GM23338 (cell line): ENCODE results near the gene PCDHGB1. TPM values are rescaled to one million over a fixed set of nuclear protein-coding genes. Genes with fewer than 3 reads are reported as not detected.

Source experiments
- ATAC-seq: fragments of 200-7000 bp; cut with Tn5 transposase; 3 replicates; pipeline ENCODE4 v1.9.1; 2020
- DNase-seq: peaks from one replicate; pipeline ENCODE4 v3.0.0-alpha.2; 2015; ENCODE audit warnings: low spot score
- H2AFZ ChIP-seq: fragments of 200-600 bp; sonication (generic); 2 replicates; pipeline ENCODE4 v1.8.0; 2016; ENCODE audit warnings: antibody characterized with exemption, mild to moderate bottlenecking, moderate library complexity
- H3F3A ChIP-seq: fragments of 200-600 bp; sonication (generic); replicated peaks from 2 replicates; pipeline ENCODE4 v1.8.0; 2017; ENCODE audit warnings: antibody characterized with exemption, mixed run types, low read depth
- H3K27ac ChIP-seq: fragments of 200-600 bp; sonication (generic); 2 replicates; pipeline ENCODE4 v1.6.1; 2016; ENCODE audit warnings: low read depth
- H3K27me3 ChIP-seq: fragments of 200-600 bp; sonication (generic); 2 replicates; pipeline ENCODE4 v1.8.0; 2016; ENCODE audit warnings: mild to moderate bottlenecking, mixed run types, moderate library complexity; ENCODE audit not compliant: insufficient read depth
- H3K36me3 ChIP-seq: fragments of 200-600 bp; sonication (generic); 2 replicates; pipeline ENCODE4 v1.8.0; 2016; ENCODE audit warnings: mild to moderate bottlenecking; ENCODE audit not compliant: insufficient read depth
- H3K4me1 ChIP-seq: fragments of 200-600 bp; sonication (generic); 2 replicates; pipeline ENCODE4 v1.8.0; 2016; ENCODE audit warnings: mild to moderate bottlenecking, moderate library complexity; ENCODE audit not compliant: insufficient read depth
- H3K4me2 ChIP-seq: fragments of 200-600 bp; sonication (generic); 2 replicates; pipeline ENCODE4 v1.7.1; 2017; ENCODE audit warnings: mixed run types
- H3K4me3 ChIP-seq: fragments of 200-600 bp; sonication (generic); 2 replicates; pipeline ENCODE4 v1.6.1; 2016; ENCODE audit warnings: mixed run types
- H3K79me2 ChIP-seq: fragments of 200-600 bp; sonication (generic); replicated peaks from 2 replicates; pipeline ENCODE4 v1.8.0; 2017; ENCODE audit warnings: mild to moderate bottlenecking; ENCODE audit not compliant: insufficient read depth
- H3K9me2 ChIP-seq: fragments of 200-600 bp; sonication (generic); 2 replicates; pipeline ENCODE4 v1.8.0; 2017; ENCODE audit not compliant: insufficient read depth
- H4K20me1 ChIP-seq: fragments of 200-600 bp; sonication (generic); replicated peaks from 2 replicates; pipeline ENCODE4 v1.8.0; 2017; ENCODE audit warnings: mild to moderate bottlenecking; ENCODE audit not compliant: insufficient read depth
- H3K27ac Mint-ChIP-seq: 2 replicates; pipeline ENCODE4 v1.8.0; 2020; ENCODE audit warnings: inconsistent platforms, mild to moderate bottlenecking, moderate library complexity, mixed read lengths
- H3K27me3 Mint-ChIP-seq: 3 replicates; pipeline ENCODE4 v1.8.0; 2022; ENCODE audit warnings: low read depth, mild to moderate bottlenecking, moderate library complexity, mixed read lengths, inconsistent platforms; ENCODE audit not compliant: insufficient read depth, poor library complexity
- H3K36me3 Mint-ChIP-seq: 3 replicates; pipeline ENCODE4 v1.8.0; 2021; ENCODE audit warnings: low read depth, mild to moderate bottlenecking, inconsistent platforms, moderate library complexity, mixed read lengths
- H3K4me1 Mint-ChIP-seq: 3 replicates; pipeline ENCODE4 v1.8.0; 2020; ENCODE audit warnings: mild to moderate bottlenecking, inconsistent platforms, mixed read lengths
- H3K4me3 Mint-ChIP-seq: 3 replicates; pipeline ENCODE4 v1.8.0; 2021; ENCODE audit warnings: moderate library complexity, mild to moderate bottlenecking, inconsistent platforms, mixed read lengths
- H3K9me3 Mint-ChIP-seq: 3 replicates; pipeline ENCODE4 v1.8.0; 2020; ENCODE audit warnings: moderate library complexity, mild to moderate bottlenecking, inconsistent platforms, mixed read lengths
- CREB1 ChIP-seq: fragments of 250-450 bp; sonication (Bioruptor Pico); IDR thresholded peaks from 2 replicates; pipeline ENCODE4 v1.5.0; 2020; ENCODE audit warnings: low read depth, mild to moderate bottlenecking, moderate library complexity
- CTCF ChIP-seq, 2 experiments: fragments of 200-600 bp in 1 of 2; sonication (generic) in 1 of 2; conservative IDR thresholded peaks; 2 replicates each; pipeline versions ENCODE4 v1.5.1 to v1.6.1; 2016 to 2017; ENCODE audit warnings: antibody characterized with exemption in 2 of 2, low read depth in 2 of 2, mild to moderate bottlenecking in 2 of 2, moderate library complexity in 1 of 2
- EZH2 ChIP-seq: fragments of 200-600 bp; sonication (generic); IDR thresholded peaks from one replicate; pipeline ENCODE4 v1.8.0; 2017; ENCODE audit warnings: antibody characterized with exemption, mild to moderate bottlenecking, low read depth; ENCODE audit not compliant: unreplicated experiment
- EZH2phosphoT487 ChIP-seq: fragments of 200-600 bp; sonication (generic); IDR thresholded peaks from one replicate; pipeline ENCODE4 v1.8.1; 2018; ENCODE audit warnings: antibody characterized with exemption; ENCODE audit not compliant: unreplicated experiment
- JUNB ChIP-seq: IDR thresholded peaks from one replicate; pipeline ENCODE4 v1.6.1; 2016; ENCODE audit warnings: antibody characterized with exemption; ENCODE audit not compliant: unreplicated experiment
- NANOG ChIP-seq: IDR thresholded peaks from 2 replicates; pipeline ENCODE4 v1.6.1; 2016; ENCODE audit warnings: antibody characterized with exemption, borderline replicate concordance
- POLR2AphosphoS5 ChIP-seq: IDR thresholded peaks from 2 replicates; pipeline ENCODE4 v1.6.1; 2016; ENCODE audit warnings: antibody characterized with exemption, low read depth
- STAT1 ChIP-seq: IDR thresholded peaks from one replicate; pipeline ENCODE4 v1.6.1; 2016; ENCODE audit warnings: antibody characterized with exemption; ENCODE audit not compliant: unreplicated experiment
- ZNF331 ChIP-seq: fragments of 250-450 bp; sonication (Bioruptor Pico); IDR thresholded peaks from 2 replicates; pipeline ENCODE4 v1.5.0; 2020; ENCODE audit warnings: low read depth, mild to moderate bottlenecking, moderate library complexity
- polyA plus RNA-seq: library from polyadenylated mRNA; unstranded; fragments of >200 nt; fragmentation: Nextera tagmentation; extraction: Ambion mirVana; gene quantifications from 2 replicates; pipeline ENCODE4 v1.2.1, GENCODE V29; 2016
- total RNA-seq: library from RNA; depleted of rRNA; stranded (reverse); fragments of >200 nt; shearing (Covaris generic); gene quantifications from 2 replicates; pipeline ENCODE4 v1.2.3, GENCODE V29; 2014

Gene PCDHGB1
- total and polyA plus RNA-seq, 2 experiments from 2014 or later: 0.74 to 9.1 TPM

- Histone ChIP-seq H2AFZ (no peak within 1 kb of the TSS), H3K9me2 (no peaks in the 10 kb centered on the region), H3K4me3 (no peak within 1 kb of the TSS), H3K79me2 (no peaks in the 10 kb centered on the region), H3F3A (no peaks in the 10 kb centered on the region), H3K4me1 (no peaks in the 10 kb centered on the region), H3K36me3 (peaks cover under 1% of the 10 kb centered on the region; the same call in 1 of the 2 replicates), H3K4me2 (no peak within 1 kb of the TSS), H3K27me3 (no peaks in the 10 kb centered on the region), H4K20me1 (no peaks in the 10 kb centered on the region), H3K27ac (no peak within 1 kb of the TSS)
- Mint-ChIP-seq H3K4me3 (no peak within 1 kb of the TSS), H3K36me3 (peaks cover 55% of the 10 kb centered on the region), H3K27ac (no peak within 1 kb of the TSS), H3K9me3 (peaks cover 66% of the 10 kb centered on the region), H3K27me3 (peaks cover 9% of the 10 kb centered on the region), H3K4me1 (peaks cover 2% of the 10 kb centered on the region; the same call in 1 of the 3 replicates)
- no peak for TF ChIP-seq JUNB
- TF ChIP-seq CTCF (conservative IDR thresholded peaks at IDR 0.05; ENCODE audit: low read depth in 2 of 2): peak; percentile 55 to 62
- peak; percentile 52 for ATAC-seq
- peak; percentile 77 for DNase-seq
Observed at GRCh38 chr5:141369994-141370848, 20.3 kb downstream of the PCDHGB1 start, which contains the start of gene PCDHGB3. Gene PCDHGB3, plus strand, starts transcription at chr5:141370242. Its CDS starts 153 bp downstream, at chr5:141370395.

GRCh38 chr5:141371572-141372475 lies 21.9 kb downstream of the PCDHGB1 start:
- H3K4me2 ChIP-seq: no peak overlapping the region
- H3K36me3 ChIP-seq: no peaks in the 10 kb centered on the region
- no peak overlapping the region for H3K27ac Mint-ChIP-seq
- H3K27me3 Mint-ChIP-seq: peaks cover 6% of the 10 kb centered on the region
- H3K9me2 ChIP-seq: no peaks in the 10 kb centered on the region
- no peak overlapping the region for H2AFZ ChIP-seq
- H3K27me3 ChIP-seq: no peaks in the 10 kb centered on the region
- no peak overlapping the region for H3K4me3 ChIP-seq
- H3K4me1 ChIP-seq: no peaks in the 10 kb centered on the region
- H3F3A ChIP-seq: no peaks in the 10 kb centered on the region
- no peak overlapping the region for H3K27ac ChIP-seq
- TF ChIP-seq STAT1 (no peak), EZH2 (no peak), CREB1 (CRISPR knock-in tag) (no peak), ZNF331 (CRISPR knock-in tag) (no peak), JUNB (no peak), EZH2phosphoT487 (no peak), CTCF (conservative IDR thresholded peaks at IDR 0.05; ENCODE audit: low read depth in 2 of 2) (no peak), NANOG (no peak), POLR2AphosphoS5 (no peak)
- H3K36me3 Mint-ChIP-seq: peaks cover 54% of the 10 kb centered on the region
- H3K4me1 Mint-ChIP-seq: peaks cover 2% of the 10 kb centered on the region; the same call in 1 of the 3 replicates
- ATAC-seq (no peak), DNase-seq (no peak)
- H3K4me3 Mint-ChIP-seq: no peak overlapping the region
- peaks cover 63% of the 10 kb centered on the region for H3K9me3 Mint-ChIP-seq
- H4K20me1 ChIP-seq: no peaks in the 10 kb centered on the region
- H3K79me2 ChIP-seq: no peaks in the 10 kb centered on the region
